Trophoblast cell (in vitro differentiated cells and primary cell): ENCODE measurements around the gene CHI3L1.

Experiments
- DNase-seq, 2 donors: peaks; one replicate each; pipeline ENCODE4 v3.0.0-alpha.2; 2016
- H2AFZ ChIP-seq: 2 replicates; pipeline ENCODE4 v1.6.1; 2013; ENCODE audit warnings: low read length, moderate library complexity, mild to moderate bottlenecking; ENCODE audit not compliant: insufficient read depth, poor library complexity
- H2AK5ac ChIP-seq: 2 replicates; pipeline ENCODE4 v1.6.1; 2013; ENCODE audit warnings: mild to moderate bottlenecking, low read length
- H2BK120ac ChIP-seq: 2 replicates; pipeline ENCODE4 v1.6.1; 2013; ENCODE audit warnings: low read length, mild to moderate bottlenecking, moderate library complexity; ENCODE audit not compliant: insufficient read depth, poor library complexity
- H2BK12ac ChIP-seq: 2 replicates; pipeline ENCODE4 v1.6.1; 2013; ENCODE audit warnings: mild to moderate bottlenecking, low read length, moderate library complexity
- H2BK5ac ChIP-seq: 2 replicates; pipeline ENCODE4 v1.6.1; 2013; ENCODE audit warnings: low read length, low read depth, moderate library complexity, mild to moderate bottlenecking; ENCODE audit not compliant: poor library complexity
- H3K14ac ChIP-seq: 2 replicates; pipeline ENCODE4 v1.6.1; 2013; ENCODE audit warnings: mild to moderate bottlenecking, low read length
- H3K18ac ChIP-seq: 2 replicates; pipeline ENCODE4 v1.6.1; 2013; ENCODE audit warnings: mild to moderate bottlenecking, low read length
- H3K23ac ChIP-seq: 2 replicates; pipeline ENCODE4 v1.6.1; 2013; ENCODE audit warnings: low read length
- H3K27ac ChIP-seq: 2 replicates; pipeline ENCODE4 v1.5.1; 2013; ENCODE audit warnings: low read depth, mild to moderate bottlenecking, inconsistent platforms, low read length, moderate library complexity
- H3K27me3 ChIP-seq: 2 replicates; pipeline ENCODE4 v1.6.1; 2013; ENCODE audit warnings: inconsistent platforms, mild to moderate bottlenecking, low read length, moderate library complexity; ENCODE audit not compliant: insufficient read depth
- H3K36me3 ChIP-seq, 2 experiments: 1 replicate in 1 of 2; 2 replicates in 1 of 2; pipeline ENCODE4 v1.6.1; 2013; ENCODE audit warnings: low read length in 2 of 2, mild to moderate bottlenecking in 2 of 2, moderate library complexity in 1 of 2; ENCODE audit not compliant: insufficient read depth in 2 of 2, control insufficient read depth in 1 of 2
- H3K4ac ChIP-seq: 2 replicates; pipeline ENCODE4 v1.6.1; 2013; ENCODE audit warnings: low read depth, mild to moderate bottlenecking, low read length, moderate library complexity
- H3K4me1 ChIP-seq, 2 experiments: 1 replicate in 1 of 2; 2 replicates in 1 of 2; pipeline ENCODE4 v1.6.1; 2013; ENCODE audit warnings: low read length in 2 of 2, mild to moderate bottlenecking in 2 of 2, moderate library complexity in 1 of 2; ENCODE audit not compliant: insufficient read depth in 2 of 2, control insufficient read depth in 1 of 2
- H3K4me2 ChIP-seq: 2 replicates; pipeline ENCODE4 v1.6.1; 2013; ENCODE audit warnings: inconsistent platforms, mild to moderate bottlenecking, low read length, moderate library complexity
- H3K4me3 ChIP-seq: 2 replicates; pipeline ENCODE4 v1.5.1; 2013; ENCODE audit warnings: mild to moderate bottlenecking, low read depth, low read length, inconsistent platforms
- H3K79me1 ChIP-seq: one replicate; pipeline ENCODE4 v1.6.1; 2013; ENCODE audit warnings: low read length
- H3K79me2 ChIP-seq: 2 replicates; pipeline ENCODE4 v1.6.1; 2013; ENCODE audit warnings: low read length, mild to moderate bottlenecking; ENCODE audit not compliant: control insufficient read depth, insufficient read depth, poor library complexity
- H3K9ac ChIP-seq: 2 replicates; pipeline ENCODE4 v1.6.1; 2013; ENCODE audit warnings: mild to moderate bottlenecking, low read length
- H3K9me3 ChIP-seq: 2 replicates; pipeline ENCODE4 v1.6.1; 2013; ENCODE audit warnings: low read depth, mild to moderate bottlenecking, control low read depth, inconsistent platforms, low read length; ENCODE audit not compliant: insufficient read depth
- H4K12ac ChIP-seq: 2 replicates; pipeline ENCODE4 v1.6.1; 2013; ENCODE audit warnings: low read depth, mild to moderate bottlenecking, low read length, moderate library complexity
- H4K8ac ChIP-seq: 2 replicates; pipeline ENCODE4 v1.6.1; 2013; ENCODE audit warnings: low read depth, mild to moderate bottlenecking, low read length, moderate library complexity
- H4K91ac ChIP-seq: one replicate; pipeline ENCODE4 v1.6.1; 2013; ENCODE audit warnings: low read depth, mild to moderate bottlenecking, low read length, moderate library complexity
- WGBS: extraction: QIAGEN DNeasy Blood & Tissue Kit; methylation state at CpG from one replicate; pipeline ENCODE4 v1.1.7; 2013; ENCODE audit warnings: missing lambda C conversion rate; ENCODE audit not compliant: insufficient read length, insufficient coverage; ENCODE audit errors: extremely low coverage; 5-methylcytosine and 5-hydroxymethylcytosine counted together

CHI3L1 gene

DNA sequence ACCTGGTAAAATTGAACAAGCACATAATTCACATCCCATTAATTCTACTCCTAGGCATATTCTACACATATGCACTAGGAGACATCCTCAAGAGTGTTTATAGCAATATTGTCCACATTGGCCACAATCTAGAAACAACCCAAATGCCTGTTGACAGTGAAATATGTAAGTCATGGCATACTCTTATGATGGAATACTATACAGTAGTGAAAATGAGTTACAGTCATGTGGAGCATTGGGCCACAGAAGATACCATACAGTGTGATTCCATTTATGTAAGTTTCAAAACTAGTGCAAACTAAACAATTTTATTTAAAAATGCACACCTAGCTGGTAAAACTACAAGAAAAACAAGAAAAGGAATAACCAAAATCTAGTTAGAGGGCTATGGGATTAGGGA, 23.8 kb upstream of the CHI3L1 start:
- Histone ChIP-seq H4K91ac (no peak overlapping the region), H3K4ac (no peak overlapping the region), H3K36me3 (no peaks in the 10 kb centered on the region), H3K79me1 (no peaks in the 10 kb centered on the region), H3K14ac (no peak overlapping the region), H2BK5ac (no peak overlapping the region), H3K27me3 (no peaks in the 10 kb centered on the region), H3K4me2 (no peak overlapping the region), H4K8ac (no peak overlapping the region), H3K18ac (no peak overlapping the region), H4K12ac (no peak overlapping the region), H3K9ac (no peak overlapping the region), H3K4me3 (no peak overlapping the region), H3K27ac (no peak overlapping the region), H3K23ac (no peak overlapping the region), H3K4me1 (peaks cover 0 to 5% of the 10 kb centered on the region in 2 experiments), H2BK12ac (no peak overlapping the region), H2AFZ (no peak overlapping the region), H3K79me2 (no peaks in the 10 kb centered on the region), H2AK5ac (no peak overlapping the region), H2BK120ac (no peak overlapping the region), H3K9me3 (no peaks in the 10 kb centered on the region)
- no peak for DNase-seq

GRCh38 chr1:203208181-203208580, 21.7 kb upstream of the CHI3L1 start:
- H4K12ac ChIP-seq = no peak overlapping the region
- no peak overlapping the region for H4K91ac ChIP-seq
- no peak overlapping the region for H3K9ac ChIP-seq
- no peak overlapping the region for H2BK120ac ChIP-seq
- no peak overlapping the region for H2AK5ac ChIP-seq
- H3K27ac ChIP-seq = no peak overlapping the region
- no peak overlapping the region for H4K8ac ChIP-seq
- WGBS = no CpG with 5 or more reads among the region's 1 CpG
- H3K23ac ChIP-seq = no peak overlapping the region
- H3K18ac ChIP-seq = no peak overlapping the region
- H2AFZ ChIP-seq = no peak overlapping the region
- peaks cover 3% of the 10 kb centered on the region for H3K9me3 ChIP-seq
- no peak for DNase-seq
- no peak overlapping the region for H2BK12ac ChIP-seq
- H3K4me2 ChIP-seq = no peak overlapping the region
- peaks cover 0 to 5% of the 10 kb centered on the region in 2 experiments for H3K4me1 ChIP-seq
- no peaks in the 10 kb centered on the region for H3K79me2 ChIP-seq
- H3K27me3 ChIP-seq = no peaks in the 10 kb centered on the region
- no peaks in the 10 kb centered on the region for H3K79me1 ChIP-seq
- H3K36me3 ChIP-seq = no peaks in the 10 kb centered on the region
- no peak overlapping the region for H3K14ac ChIP-seq
- no peak overlapping the region for H2BK5ac ChIP-seq
- H3K4me3 ChIP-seq = no peak overlapping the region
- H3K4ac ChIP-seq = no peak overlapping the region

DNA sequence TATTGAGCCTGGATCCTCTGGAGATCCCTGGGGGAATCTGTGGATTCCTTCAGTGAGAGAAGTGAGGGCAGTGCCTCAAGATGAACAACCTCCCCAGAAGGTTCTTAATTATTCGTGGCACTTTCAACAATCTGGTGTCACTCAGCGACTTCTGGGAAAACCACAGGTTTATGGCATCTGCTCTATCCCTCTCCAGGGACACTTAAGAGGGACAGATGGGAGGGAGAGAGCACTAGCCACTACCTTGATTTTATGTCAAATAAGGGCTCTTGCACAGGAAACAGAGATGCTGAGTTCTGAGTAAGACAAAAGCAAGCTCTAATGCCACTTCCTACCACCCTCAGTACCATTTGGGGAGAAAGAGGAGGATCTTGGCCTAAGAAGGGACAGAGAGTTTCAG, 21.2 kb upstream of the CHI3L1 start:
- no peaks in the 10 kb centered on the region for H3K79me2 ChIP-seq
- H4K12ac ChIP-seq = no peak overlapping the region
- H3K4me3 ChIP-seq = no peak overlapping the region
- no peak overlapping the region for H2BK12ac ChIP-seq
- no peak overlapping the region for H3K27ac ChIP-seq
- H2BK120ac ChIP-seq = no peak overlapping the region
- H3K18ac ChIP-seq = no peak overlapping the region
- no peak overlapping the region for H4K91ac ChIP-seq
- no peaks in the 10 kb centered on the region for H3K27me3 ChIP-seq
- no peak overlapping the region for H3K4me2 ChIP-seq
- no peak overlapping the region for H3K23ac ChIP-seq
- H2AK5ac ChIP-seq = no peak overlapping the region
- no CpG with 5 or more reads among the region's 2 CpGs for WGBS
- H3K36me3 ChIP-seq = no peaks in the 10 kb centered on the region
- peaks cover 3% of the 10 kb centered on the region for H3K9me3 ChIP-seq
- DNase-seq = no peak
- H2AFZ ChIP-seq = no peak overlapping the region
- H2BK5ac ChIP-seq = no peak overlapping the region
- H4K8ac ChIP-seq = no peak overlapping the region
- H3K4ac ChIP-seq = no peak overlapping the region
- no peak overlapping the region for H3K14ac ChIP-seq
- H3K4me1 ChIP-seq = peaks cover 0 to 5% of the 10 kb centered on the region in 2 experiments
- no peak overlapping the region for H3K9ac ChIP-seq
- no peaks in the 10 kb centered on the region for H3K79me1 ChIP-seq

GRCh38 chr1:203206129-203206687, 19.7 kb upstream of the CHI3L1 start:
- Histone ChIP-seq H3K4me3 (no peak overlapping the region), H3K4me2 (no peak overlapping the region), H3K27ac (no peak overlapping the region), H2AFZ (no peak overlapping the region), H3K36me3 (no peaks in the 10 kb centered on the region), H3K79me1 (no peaks in the 10 kb centered on the region), H3K27me3 (no peaks in the 10 kb centered on the region), H2BK12ac (no peak overlapping the region), H3K79me2 (no peaks in the 10 kb centered on the region), H3K23ac (no peak overlapping the region), H4K12ac (no peak overlapping the region), H2AK5ac (no peak overlapping the region), H3K9me3 (peaks cover 3% of the 10 kb centered on the region), H3K4ac (no peak overlapping the region), H3K14ac (no peak overlapping the region), H3K9ac (no peak overlapping the region), H2BK120ac (no peak overlapping the region), H4K8ac (no peak overlapping the region), H3K4me1 (peaks cover 0 to 5% of the 10 kb centered on the region in 2 experiments), H3K18ac (no peak overlapping the region), H2BK5ac (no peak overlapping the region), H4K91ac (no peak overlapping the region)
- DNase-seq = no peak
- WGBS = no CpG with 5 or more reads among the region's 5 CpGs
